SK-N-MC (cell line): Measurements from ENCODE around the gene DHRS7B.
"Not testable (repeated sequence)": the region's sequence is repeated elsewhere in the genome, so short reads cannot be mapped to it uniquely, and the experiment has no call there.

Experiments
- DNase-seq: peaks from one replicate; pipeline ENCODE4 v3.0.0-alpha.2; 2011; ENCODE audit warnings: low read depth, low spot score
- H3K27ac ChIP-seq: fragments of 200-600 bp; sonication (generic); 2 replicates; pipeline ENCODE4 v1.5.1; 2016; ENCODE audit warnings: mixed run types
- H3K36me3 ChIP-seq: fragments of 200-600 bp; sonication (generic); 2 replicates; pipeline ENCODE4 v1.6.1; 2017; ENCODE audit warnings: antibody characterized with exemption, low read length, mixed read lengths; ENCODE audit not compliant: insufficient read depth
- H3K4me3 ChIP-seq: fragments of 200-600 bp; sonication (generic); 2 replicates; pipeline ENCODE4 v1.5.1; 2016
- H3K9ac ChIP-seq: fragments of 200-600 bp; sonication (generic); 2 replicates; pipeline ENCODE4 v1.8.0; 2017; ENCODE audit warnings: mixed run types, mixed read lengths; ENCODE audit not compliant: insufficient read length
- H3K9me3 ChIP-seq: fragments of 200-600 bp; sonication (generic); 2 replicates; pipeline ENCODE4 v1.6.1; 2017; ENCODE audit warnings: low read depth, mild to moderate bottlenecking, antibody characterized with exemption, low read length, moderate library complexity, mixed read lengths
- EZH2 ChIP-seq: fragments of 200-600 bp; sonication (generic); IDR thresholded peaks from one replicate; pipeline ENCODE4 v1.6.1; 2017; ENCODE audit warnings: antibody characterized with exemption
- FOXP2 ChIP-seq: optimal IDR thresholded peaks from 2 replicates; pipeline ENCODE3; 2011; ENCODE audit warnings: mild to moderate bottlenecking, moderate library complexity; ENCODE audit not compliant: insufficient read depth; ENCODE audit errors: extremely low read length, control extremely low read depth
- POLR2AphosphoS5 ChIP-seq: IDR thresholded peaks from 2 replicates; pipeline ENCODE4 v1.6.1; 2012; ENCODE audit warnings: mild to moderate bottlenecking, low read depth, low read length, borderline replicate concordance

DHRS7B gene

DNA sequence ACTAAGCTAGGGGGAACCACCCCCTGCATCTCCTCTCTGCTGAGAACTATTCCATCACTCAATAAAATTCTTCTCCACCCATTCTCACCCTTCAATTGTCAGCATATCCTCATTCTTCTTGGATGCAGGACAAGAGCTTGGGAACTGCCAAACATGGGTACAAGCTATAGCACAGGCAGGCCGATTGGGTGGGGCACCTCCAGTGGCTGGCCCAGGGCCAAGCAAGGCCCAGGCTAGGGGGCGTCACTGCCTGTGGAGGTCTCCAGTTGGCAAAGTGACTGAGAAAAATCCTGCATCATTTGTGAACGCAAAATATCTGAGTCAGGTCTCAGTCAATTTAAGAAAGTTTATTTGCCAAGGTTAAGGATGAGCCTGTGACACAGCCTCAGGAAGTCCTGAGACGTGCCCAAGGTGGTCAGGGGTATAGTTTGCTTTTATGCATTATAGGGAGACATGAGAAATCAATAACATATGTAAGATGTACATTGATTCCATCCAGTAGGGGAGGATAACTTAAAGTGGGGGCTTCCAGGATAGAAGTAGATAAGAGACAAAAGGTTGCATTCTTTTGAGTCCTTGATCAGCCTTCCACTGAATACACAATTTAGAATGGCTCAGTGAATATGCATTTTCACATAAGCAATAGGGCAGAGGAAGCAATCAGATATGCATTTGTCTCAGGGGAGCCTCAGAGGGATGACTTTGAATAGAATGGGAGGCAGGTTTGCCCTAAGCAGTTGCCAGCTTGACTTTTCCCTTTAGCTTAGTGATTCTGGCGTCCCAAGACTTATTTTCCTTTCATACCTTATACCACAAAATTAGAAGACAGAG is 21.5 kb upstream of the DHRS7B start:
- no peak for DNase-seq
- no peaks in the 10 kb centered on the region for H3K36me3 ChIP-seq
- no peak for TF ChIP-seq EZH2
- no peak for TF ChIP-seq FOXP2
- no peak for TF ChIP-seq POLR2AphosphoS5
- H3K9ac ChIP-seq, result no peak overlapping the region
- H3K9me3 ChIP-seq, result no peaks in the 10 kb centered on the region
- no peak overlapping the region for H3K4me3 ChIP-seq
- H3K27ac ChIP-seq, result no peak overlapping the region

- no peaks in the 10 kb centered on the region for H3K36me3 ChIP-seq
- no peak for DNase-seq
- no peak overlapping the region for H3K4me3 ChIP-seq
- no peak for TF ChIP-seq POLR2AphosphoS5
- TF ChIP-seq EZH2, result no peak
- no peak for TF ChIP-seq FOXP2
- H3K9me3 ChIP-seq, result no peaks in the 10 kb centered on the region
- H3K9ac ChIP-seq, result no peak overlapping the region
- H3K27ac ChIP-seq, result no peak overlapping the region
Observed at GRCh38 chr17:21106316-21106715, 20.4 kb upstream of the DHRS7B start.

GRCh38 chr17:21107067-21107650 is 19.6 kb upstream of the DHRS7B start:
- not testable (repeated sequence) for H3K9ac ChIP-seq

DNA sequence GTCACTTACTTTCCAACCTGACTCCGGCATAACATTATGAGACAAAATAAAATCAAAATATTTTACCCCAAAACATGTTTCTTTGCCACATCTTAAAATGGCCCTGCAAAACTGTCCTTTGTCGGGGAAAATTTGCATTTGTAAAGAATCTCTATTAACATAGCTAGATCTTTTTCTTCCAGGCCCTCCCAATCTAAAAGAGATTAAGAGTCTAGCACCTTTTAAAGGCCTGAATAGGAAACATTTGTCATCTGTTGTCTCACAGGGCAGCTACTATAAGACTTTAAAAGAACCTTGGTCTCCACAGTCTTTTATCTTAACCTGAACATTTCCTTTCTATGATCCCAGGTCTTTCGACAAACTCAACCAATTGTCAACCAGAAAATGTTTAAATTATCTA is 18.1 kb upstream of the DHRS7B start:
- H3K9me3 ChIP-seq, result no peaks in the 10 kb centered on the region
- H3K9ac ChIP-seq, result no peak overlapping the region
- H3K36me3 ChIP-seq, result no peaks in the 10 kb centered on the region
- H3K27ac ChIP-seq, result no peak overlapping the region
- no peak for DNase-seq
- no peak overlapping the region for H3K4me3 ChIP-seq
- TF ChIP-seq POLR2AphosphoS5 (no peak), FOXP2 (no peak), EZH2 (no peak)

More at GRCh38 chr17:21107067-21107650, 19.6 kb upstream of the DHRS7B start:
- H3K27ac ChIP-seq, H3K9me3 ChIP-seq, H3K36me3 ChIP-seq, H3K4me3 ChIP-seq, DNase-seq: not testable (repeated sequence)

- H3K4me3 ChIP-seq, result no peak overlapping the region
- H3K36me3 ChIP-seq, result no peaks in the 10 kb centered on the region
- H3K27ac ChIP-seq, result no peak overlapping the region
- no peaks in the 10 kb centered on the region for H3K9me3 ChIP-seq
- DNase-seq, result no peak
- TF ChIP-seq POLR2AphosphoS5, result no peak
- no peak for TF ChIP-seq EZH2
- TF ChIP-seq FOXP2, result no peak
- H3K9ac ChIP-seq, result no peak overlapping the region
Observed at GRCh38 chr17:21113049-21113690, 13.6 kb upstream of the DHRS7B start.

- Histone ChIP-seq H3K4me3 (no peak overlapping the region), H3K9me3 (no peaks in the 10 kb centered on the region), H3K36me3 (no peaks in the 10 kb centered on the region), H3K9ac (no peak overlapping the region), H3K27ac (no peak overlapping the region)
- TF ChIP-seq FOXP2 (no peak), POLR2AphosphoS5 (no peak), EZH2 (no peak)
- DNase-seq, result no peak
Observed at GRCh38 chr17:21113716-21114115, 13.0 kb upstream of the DHRS7B start.

GRCh38 chr17:21114791-21115190 is 12.0 kb upstream of the DHRS7B start:
- not testable (repeated sequence) for DNase-seq, H3K36me3 ChIP-seq, H3K9me3 ChIP-seq, H3K4me3 ChIP-seq, H3K27ac ChIP-seq, H3K9ac ChIP-seq

- H3K9me3 ChIP-seq, result no peaks in the 10 kb centered on the region
- peak overlapping the region; percentile 55; the same call in 1 of the 2 replicates for H3K4me3 ChIP-seq
- no peak overlapping the region for H3K27ac ChIP-seq
- H3K9ac ChIP-seq, result no peak overlapping the region
- H3K36me3 ChIP-seq, result no peaks in the 10 kb centered on the region
- DNase-seq, result no peak
- TF ChIP-seq POLR2AphosphoS5 (no peak), FOXP2 (no peak), EZH2 (no peak)
Observed at GRCh38 chr17:21119247-21119918, 7.4 kb upstream of the DHRS7B start.
